ENCODE results near the gene CAMK1G.

The CAMK1G gene

DNA sequence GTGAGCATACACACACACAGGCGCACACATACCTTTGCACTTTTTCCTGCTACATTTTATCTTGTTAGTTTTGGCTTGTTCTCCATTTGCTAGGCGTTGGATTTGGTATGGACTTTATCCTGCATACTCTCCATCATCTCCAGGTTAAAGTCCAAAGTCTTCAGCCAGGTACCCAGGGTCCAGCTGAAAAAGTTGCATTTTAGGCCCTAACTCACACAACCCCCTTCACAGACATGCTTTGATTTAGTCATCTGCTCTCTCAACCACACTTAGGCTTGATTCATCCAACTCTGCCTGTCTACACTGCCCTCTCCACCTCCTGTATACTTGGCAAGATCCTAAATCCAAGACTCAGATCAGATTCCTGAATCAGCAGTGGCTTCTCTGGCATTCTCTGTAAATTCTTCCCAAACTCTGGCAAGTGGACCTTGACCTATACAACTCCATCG lies 79.4 kb downstream of the CAMK1G start (continued):
- TF ChIP-seq, protein P1, sequence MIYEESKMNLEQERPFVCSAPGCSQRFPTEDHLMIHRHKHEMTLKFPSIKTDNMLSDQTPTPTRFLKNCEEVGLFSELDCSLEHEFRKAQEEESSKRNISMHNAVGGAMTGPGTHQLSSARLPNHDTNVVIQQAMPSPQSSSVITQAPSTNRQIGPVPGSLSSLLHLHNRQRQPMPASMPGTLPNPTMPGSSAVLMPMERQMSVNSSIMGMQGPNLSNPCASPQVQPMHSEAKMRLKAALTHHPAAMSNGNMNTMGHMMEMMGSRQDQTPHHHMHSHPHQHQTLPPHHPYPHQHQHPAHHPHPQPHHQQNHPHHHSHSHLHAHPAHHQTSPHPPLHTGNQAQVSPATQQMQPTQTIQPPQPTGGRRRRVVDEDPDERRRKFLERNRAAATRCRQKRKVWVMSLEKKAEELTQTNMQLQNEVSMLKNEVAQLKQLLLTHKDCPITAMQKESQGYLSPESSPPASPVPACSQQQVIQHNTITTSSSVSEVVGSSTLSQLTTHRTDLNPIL (CRISPR knock-in tag; IDR thresholded peaks at IDR 0.05; ENCODE audit: low read depth) = no peak
- TF ChIP-seq CSDC2 (CRISPR knock-in tag; IDR thresholded peaks at IDR 0.05) = no peak
- no peak for TF ChIP-seq SNAI2 (CRISPR knock-in tag; IDR thresholded peaks at IDR 0.05)
- TF ChIP-seq, protein P2, sequence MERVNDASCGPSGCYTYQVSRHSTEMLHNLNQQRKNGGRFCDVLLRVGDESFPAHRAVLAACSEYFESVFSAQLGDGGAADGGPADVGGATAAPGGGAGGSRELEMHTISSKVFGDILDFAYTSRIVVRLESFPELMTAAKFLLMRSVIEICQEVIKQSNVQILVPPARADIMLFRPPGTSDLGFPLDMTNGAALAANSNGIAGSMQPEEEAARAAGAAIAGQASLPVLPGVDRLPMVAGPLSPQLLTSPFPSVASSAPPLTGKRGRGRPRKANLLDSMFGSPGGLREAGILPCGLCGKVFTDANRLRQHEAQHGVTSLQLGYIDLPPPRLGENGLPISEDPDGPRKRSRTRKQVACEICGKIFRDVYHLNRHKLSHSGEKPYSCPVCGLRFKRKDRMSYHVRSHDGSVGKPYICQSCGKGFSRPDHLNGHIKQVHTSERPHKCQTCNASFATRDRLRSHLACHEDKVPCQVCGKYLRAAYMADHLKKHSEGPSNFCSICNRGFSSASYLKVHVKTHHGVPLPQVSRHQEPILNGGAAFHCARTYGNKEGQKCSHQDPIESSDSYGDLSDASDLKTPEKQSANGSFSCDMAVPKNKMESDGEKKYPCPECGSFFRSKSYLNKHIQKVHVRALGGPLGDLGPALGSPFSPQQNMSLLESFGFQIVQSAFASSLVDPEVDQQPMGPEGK (CRISPR knock-in tag; IDR thresholded peaks at IDR 0.05; ENCODE audit: borderline replicate concordance) = no peak
- TF ChIP-seq ISL1 (CRISPR knock-in tag; IDR thresholded peaks at IDR 0.05) = no peak
- TF ChIP-seq ARNTL (CRISPR knock-in tag; IDR thresholded peaks at IDR 0.05; ENCODE audit: borderline replicate concordance, low read depth) = no peak
- TF ChIP-seq TOX (CRISPR knock-in tag; IDR thresholded peaks at IDR 0.05; ENCODE audit: borderline replicate concordance) = no peak
- TF ChIP-seq ESRRG (CRISPR knock-in tag; IDR thresholded peaks at IDR 0.05) = no peak
- TF ChIP-seq ZFP30 (CRISPR knock-in tag; IDR thresholded peaks at IDR 0.05) = no peak
- no peak for TF ChIP-seq BACH2 (CRISPR knock-in tag; IDR thresholded peaks at IDR 0.05; ENCODE audit: borderline replicate concordance)

Data from SK-N-SH treated with all-trans-retinoic acid at 6 μM for 48 hours (cell line).